Measurements from ENCODE around the gene CACNA2D1. TPM values are rescaled to one million over a fixed set of nuclear protein-coding genes. Genes with fewer than 3 reads are reported as not detected.

Gene CACNA2D1
- total RNA-seq, 2 donors from 2014 or later = not detected

DNA sequence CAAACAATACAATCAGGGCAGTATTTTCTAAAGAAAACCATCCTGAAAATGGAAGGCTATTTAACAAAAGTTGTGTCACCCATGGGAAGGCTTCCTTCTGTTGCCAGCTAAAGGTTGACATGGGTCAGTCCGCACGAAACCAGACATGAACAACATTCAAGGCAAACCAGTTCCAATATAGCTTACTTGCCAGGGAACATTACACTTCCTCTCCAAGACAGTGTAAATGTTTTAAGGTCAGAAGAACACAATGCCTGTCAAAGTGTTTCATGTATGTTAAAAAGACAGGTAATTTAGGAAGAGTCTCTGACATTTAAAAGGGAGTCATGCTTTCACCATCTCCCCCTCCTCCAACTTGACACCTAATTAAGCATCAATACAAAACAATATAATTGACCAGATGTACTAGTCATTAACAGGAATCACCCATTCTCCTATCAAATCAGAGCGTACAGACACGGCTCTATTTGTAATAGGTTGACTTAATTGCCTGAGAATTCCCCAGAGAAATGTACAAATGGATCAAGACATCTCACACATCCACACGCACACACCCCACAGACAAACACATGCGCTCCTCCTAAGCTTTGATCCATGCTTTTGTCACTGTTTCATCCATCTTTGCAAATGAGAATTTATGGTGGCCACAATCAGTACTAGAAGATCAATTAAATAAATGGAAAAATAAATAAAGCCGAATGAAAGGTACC lies 69.5 kb downstream of the CACNA2D1 start:
- Mint-ChIP-seq H3K27me3 (no peaks in the 10 kb centered on the region), H3K27ac (no peak overlapping the region), H3K36me3 (ENCODE audit: low read depth) (no peaks in the 10 kb centered on the region), H3K4me1 (no peaks in the 10 kb centered on the region), H3K4me3 (no peak overlapping the region)
- ATAC-seq (no peak), DNase-seq (no peak)
- H3K9me3 ChIP-seq (ENCODE audit: control insufficient read depth, low read length, poor library complexity, severe bottlenecking) = no peaks in the 10 kb centered on the region

- no peaks in the 10 kb centered on the region for H3K9me3 ChIP-seq (ENCODE audit: control insufficient read depth, low read length, poor library complexity, severe bottlenecking)
- no peaks in the 10 kb centered on the region for H3K27me3 Mint-ChIP-seq
- no peak overlapping the region for H3K4me3 Mint-ChIP-seq
- H3K36me3 Mint-ChIP-seq (ENCODE audit: low read depth) = no peaks in the 10 kb centered on the region
- no peaks in the 10 kb centered on the region for H3K4me1 Mint-ChIP-seq
- no peak for DNase-seq
- no peak overlapping the region for H3K27ac Mint-ChIP-seq
- ATAC-seq = no peak
Measured at GRCh38 chr7:82364671-82365070, 78.9 kb downstream of the CACNA2D1 start.

- no peak overlapping the region for H3K27ac Mint-ChIP-seq
- no peaks in the 10 kb centered on the region for H3K36me3 Mint-ChIP-seq (ENCODE audit: low read depth)
- ATAC-seq = no peak
- DNase-seq = no peak
- H3K9me3 ChIP-seq (ENCODE audit: control insufficient read depth, low read length, poor library complexity, severe bottlenecking) = no peaks in the 10 kb centered on the region
- no peaks in the 10 kb centered on the region for H3K4me1 Mint-ChIP-seq
- H3K4me3 Mint-ChIP-seq = no peak overlapping the region
- H3K27me3 Mint-ChIP-seq = no peaks in the 10 kb centered on the region
Measured at GRCh38 chr7:82364048-82364447, 79.5 kb downstream of the CACNA2D1 start.

DNA sequence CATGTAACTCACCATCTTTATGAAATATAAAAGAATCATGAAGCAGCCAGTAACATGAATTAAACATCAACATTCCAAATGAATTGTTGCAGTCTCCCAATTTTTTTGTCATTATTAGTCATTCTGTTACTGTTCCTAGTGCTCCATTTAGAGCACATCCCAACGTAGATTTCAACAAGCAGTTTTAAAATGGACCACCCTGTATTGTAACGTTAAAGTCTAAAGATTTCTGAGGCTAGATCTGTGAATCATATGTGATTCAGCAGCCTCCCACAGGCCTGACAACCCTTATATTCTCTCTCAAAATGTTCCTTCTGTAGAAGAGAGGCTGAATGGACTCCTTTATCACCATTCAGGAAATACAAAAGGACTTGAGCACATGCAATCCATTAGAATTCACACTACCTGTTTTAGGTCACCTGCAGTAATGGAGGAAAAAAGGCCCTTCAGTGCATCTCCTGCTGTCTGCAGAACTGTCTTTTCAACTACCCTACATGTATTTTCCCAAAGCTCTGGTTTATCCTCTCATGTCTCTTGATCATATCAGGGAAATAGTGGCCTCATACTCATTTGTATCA lies 81.4 kb downstream of the CACNA2D1 start:
- no peak for ATAC-seq
- H3K4me1 Mint-ChIP-seq = no peaks in the 10 kb centered on the region

GRCh38 chr7:82360591-82361368 lies 82.8 kb downstream of the CACNA2D1 start:
- Mint-ChIP-seq H3K36me3 (ENCODE audit: low read depth) (no peaks in the 10 kb centered on the region), H3K4me1 (no peaks in the 10 kb centered on the region), H3K4me3 (no peak overlapping the region), H3K27me3 (no peaks in the 10 kb centered on the region), H3K27ac (no peak overlapping the region)
- no peaks in the 10 kb centered on the region for H3K9me3 ChIP-seq (ENCODE audit: control insufficient read depth, low read length, poor library complexity, severe bottlenecking)
- no peak for ATAC-seq
- no peak for DNase-seq

More for the DNA sequence above, 81.4 kb downstream of the CACNA2D1 start:
- Mint-ChIP-seq H3K27ac (no peak overlapping the region), H3K36me3 (ENCODE audit: low read depth) (no peaks in the 10 kb centered on the region), H3K4me3 (no peak overlapping the region), H3K27me3 (no peaks in the 10 kb centered on the region)
- H3K9me3 ChIP-seq (ENCODE audit: control insufficient read depth, low read length, poor library complexity, severe bottlenecking) = no peaks in the 10 kb centered on the region
- no peak for DNase-seq

DNA sequence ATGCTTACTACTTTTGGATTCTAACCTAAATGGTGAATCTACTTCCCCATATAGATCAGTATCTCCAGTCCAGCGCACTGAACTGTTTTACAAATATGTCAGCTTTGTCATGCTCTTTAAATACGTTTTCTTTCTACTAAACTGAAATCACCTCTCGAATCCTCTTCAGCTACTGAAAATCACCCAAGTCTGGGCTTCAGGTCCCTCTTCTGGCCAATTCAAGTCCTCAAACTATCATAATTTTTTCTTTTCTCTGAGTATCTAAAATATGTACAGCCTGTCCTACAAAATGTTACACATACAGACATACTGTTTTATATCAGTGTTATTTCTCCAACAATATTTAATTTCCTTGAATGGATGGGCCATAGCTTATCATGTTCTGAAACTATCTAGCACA lies 84.2 kb downstream of the CACNA2D1 start:
- Mint-ChIP-seq H3K4me3 (no peak overlapping the region), H3K27me3 (no peaks in the 10 kb centered on the region), H3K4me1 (no peaks in the 10 kb centered on the region), H3K36me3 (ENCODE audit: low read depth) (no peaks in the 10 kb centered on the region), H3K27ac (no peak overlapping the region)
- DNase-seq (no peak), ATAC-seq (no peak)
- H3K9me3 ChIP-seq (ENCODE audit: control insufficient read depth, low read length, poor library complexity, severe bottlenecking) = no peaks in the 10 kb centered on the region

GRCh38 chr7:82358923-82359322 lies 84.7 kb downstream of the CACNA2D1 start:
- no peaks in the 10 kb centered on the region for H3K36me3 Mint-ChIP-seq (ENCODE audit: low read depth)
- no peak for ATAC-seq

GRCh38 chr7:82358009-82358578 lies 85.5 kb downstream of the CACNA2D1 start:
- no peaks in the 10 kb centered on the region for H3K9me3 ChIP-seq (ENCODE audit: control insufficient read depth, low read length, poor library complexity, severe bottlenecking)
- no peak overlapping the region for H3K27ac Mint-ChIP-seq
- ATAC-seq (no peak), DNase-seq (no peak)
- H3K4me3 Mint-ChIP-seq = no peak overlapping the region
- H3K36me3 Mint-ChIP-seq (ENCODE audit: low read depth) = no peaks in the 10 kb centered on the region
- H3K4me1 Mint-ChIP-seq = no peaks in the 10 kb centered on the region
- H3K27me3 Mint-ChIP-seq = no peaks in the 10 kb centered on the region

More at GRCh38 chr7:82358923-82359322, 84.7 kb downstream of the CACNA2D1 start:
- no peaks in the 10 kb centered on the region for H3K9me3 ChIP-seq (ENCODE audit: control insufficient read depth, low read length, poor library complexity, severe bottlenecking)
- Mint-ChIP-seq H3K4me3 (no peak overlapping the region), H3K27me3 (no peaks in the 10 kb centered on the region), H3K4me1 (no peaks in the 10 kb centered on the region), H3K27ac (no peak overlapping the region)
- DNase-seq = no peak

- H3K36me3 Mint-ChIP-seq (ENCODE audit: low read depth) = no peaks in the 10 kb centered on the region
- H3K4me3 Mint-ChIP-seq = no peak overlapping the region
- no peaks in the 10 kb centered on the region for H3K4me1 Mint-ChIP-seq
- DNase-seq (no peak), ATAC-seq (no peak)
- H3K27me3 Mint-ChIP-seq = no peaks in the 10 kb centered on the region
- no peak overlapping the region for H3K27ac Mint-ChIP-seq
- no peaks in the 10 kb centered on the region for H3K9me3 ChIP-seq (ENCODE audit: control insufficient read depth, low read length, poor library complexity, severe bottlenecking)
Measured at GRCh38 chr7:82348251-82348650, 95.3 kb downstream of the CACNA2D1 start.

DNA sequence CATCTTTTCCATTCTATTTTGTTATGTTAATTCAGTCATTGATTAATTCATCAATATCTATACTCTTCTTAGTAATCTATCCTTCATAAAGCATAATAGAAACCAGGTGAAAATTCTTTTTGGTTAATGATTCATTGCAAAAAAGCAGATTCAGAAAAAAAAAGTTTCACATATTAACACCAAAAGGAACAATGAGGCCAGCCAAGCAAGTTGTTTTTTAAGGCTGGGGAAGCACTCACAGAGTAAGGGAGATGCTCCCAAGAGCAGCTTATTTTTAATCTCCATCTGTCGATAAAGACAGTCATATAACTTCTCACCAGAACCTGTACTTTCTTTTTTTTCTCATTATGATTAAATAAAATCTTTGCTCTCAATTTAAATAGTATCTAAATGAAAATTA lies 95.8 kb downstream of the CACNA2D1 start:
- ATAC-seq = no peak
- no peaks in the 10 kb centered on the region for H3K9me3 ChIP-seq (ENCODE audit: control insufficient read depth, low read length, poor library complexity, severe bottlenecking)
- Mint-ChIP-seq H3K36me3 (ENCODE audit: low read depth) (no peaks in the 10 kb centered on the region), H3K4me1 (no peaks in the 10 kb centered on the region), H3K4me3 (no peak overlapping the region), H3K27me3 (no peaks in the 10 kb centered on the region), H3K27ac (no peak overlapping the region)
- DNase-seq = no peak

GRCh38 chr7:82345886-82346285 lies 97.7 kb downstream of the CACNA2D1 start:
- no peak overlapping the region for H3K27ac Mint-ChIP-seq
- H3K4me3 Mint-ChIP-seq = no peak overlapping the region
- no peaks in the 10 kb centered on the region for H3K27me3 Mint-ChIP-seq
- no peaks in the 10 kb centered on the region for H3K9me3 ChIP-seq (ENCODE audit: control insufficient read depth, low read length, poor library complexity, severe bottlenecking)
- no peaks in the 10 kb centered on the region for H3K4me1 Mint-ChIP-seq
- DNase-seq (no peak), ATAC-seq (no peak)
- no peaks in the 10 kb centered on the region for H3K36me3 Mint-ChIP-seq (ENCODE audit: low read depth)

DNA sequence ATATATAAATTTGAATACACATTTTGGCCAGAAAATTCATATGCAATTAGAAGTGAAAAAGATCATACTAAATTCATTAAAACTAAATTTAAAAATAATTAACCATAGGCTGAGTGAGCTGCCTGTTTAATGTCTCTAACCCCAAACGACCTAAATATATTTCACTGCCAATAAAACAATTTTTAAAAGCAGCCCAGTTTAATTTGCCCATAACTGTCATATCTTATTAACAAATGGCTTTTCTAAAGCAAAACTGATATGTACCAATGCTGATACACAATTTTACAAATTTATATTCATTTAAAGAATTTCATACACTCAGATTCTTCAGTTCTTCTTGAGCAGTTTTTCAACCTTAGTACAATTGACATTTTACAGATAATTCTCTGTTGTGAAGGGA lies 99.9 kb downstream of the CACNA2D1 start:
- DNase-seq (no peak), ATAC-seq (no peak)
- Mint-ChIP-seq H3K4me3 (no peak overlapping the region), H3K4me1 (no peaks in the 10 kb centered on the region), H3K27me3 (no peaks in the 10 kb centered on the region), H3K36me3 (ENCODE audit: low read depth) (no peaks in the 10 kb centered on the region), H3K27ac (no peak overlapping the region)
- no peaks in the 10 kb centered on the region for H3K9me3 ChIP-seq (ENCODE audit: control insufficient read depth, low read length, poor library complexity, severe bottlenecking)

DNA sequence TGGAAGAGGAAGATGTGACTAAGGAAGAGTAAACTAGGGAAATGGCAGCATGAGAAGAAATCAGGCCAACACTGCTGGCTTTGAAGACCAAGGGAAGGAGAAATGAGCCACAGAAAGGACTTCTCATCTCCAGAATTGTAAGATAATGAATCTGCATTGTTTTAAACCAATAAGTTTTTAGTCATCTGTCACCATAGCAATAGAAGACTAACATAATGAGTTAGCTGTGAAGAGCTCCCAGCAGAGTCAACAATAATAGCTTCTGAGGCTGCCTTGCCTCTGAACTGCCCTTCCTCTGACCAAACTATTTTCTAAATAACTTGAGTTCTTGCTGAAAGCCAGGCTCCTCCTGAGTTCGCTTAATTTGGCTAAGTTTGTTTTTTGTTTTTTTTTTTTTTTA lies 103.6 kb downstream of the CACNA2D1 start:
- Mint-ChIP-seq H3K4me3 (no peak overlapping the region), H3K27ac (no peak overlapping the region), H3K27me3 (no peaks in the 10 kb centered on the region), H3K4me1 (no peaks in the 10 kb centered on the region), H3K36me3 (ENCODE audit: low read depth) (no peaks in the 10 kb centered on the region)
- DNase-seq (no peak), ATAC-seq (no peak)
- H3K9me3 ChIP-seq (ENCODE audit: control insufficient read depth, low read length, poor library complexity, severe bottlenecking) = no peaks in the 10 kb centered on the region
